IPS DF 4.7 (cell line): ENCODE measurements around the gene MAPKAP1.
A peak's percentile ranks its signal among the peaks of the same experiment; 100 is the strongest.
"Not testable (repeated sequence)": the region's sequence is repeated elsewhere in the genome, so short reads cannot be mapped to it uniquely, and the experiment has no call there.

Experiments used
- DNase-seq: peaks from one replicate; pipeline ENCODE4 v3.0.0-alpha.2; 2013; ENCODE audit warnings: low spot score; ENCODE audit errors: extremely low read depth

Gene MAPKAP1

GRCh38 chr9:125566051-125566450 is 141.0 kb downstream of the MAPKAP1 start:
- not testable (repeated sequence) for DNase-seq

- DNase-seq: no peak
Measured at GRCh38 chr9:125565126-125565525, 141.9 kb downstream of the MAPKAP1 start.

DNA sequence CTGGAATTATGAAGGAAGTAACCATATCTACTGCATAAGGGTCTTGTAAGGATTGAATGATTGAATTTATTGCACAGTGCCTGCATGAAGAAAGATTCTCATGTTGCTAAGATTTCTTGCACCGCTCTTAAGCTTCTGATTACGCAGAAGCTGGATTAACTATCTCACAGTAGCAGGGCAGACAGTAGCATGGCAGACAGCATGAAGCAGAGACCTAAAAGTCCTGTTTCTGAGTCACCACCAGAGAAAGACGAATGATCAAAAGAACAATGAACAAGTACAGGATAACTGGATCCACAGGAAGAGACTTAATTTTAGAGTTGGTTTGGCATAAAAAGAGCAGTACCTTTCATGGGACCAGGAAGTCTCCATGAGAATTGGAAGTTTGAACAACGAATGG is 142.4 kb downstream of the MAPKAP1 start:
- no peak for DNase-seq

- no peak for DNase-seq
Measured at GRCh38 chr9:125561509-125562148, 145.4 kb downstream of the MAPKAP1 start.

GRCh38 chr9:125559894-125560293 is 147.1 kb downstream of the MAPKAP1 start:
- no peak for DNase-seq

GRCh38 chr9:125559194-125559593 is 147.8 kb downstream of the MAPKAP1 start:
- no peak for DNase-seq

GRCh38 chr9:125558453-125559092 is 148.4 kb downstream of the MAPKAP1 start:
- DNase-seq: peak; percentile 36

- no peak for DNase-seq
Measured at GRCh38 chr9:125556046-125556721, 150.8 kb downstream of the MAPKAP1 start.

DNA sequence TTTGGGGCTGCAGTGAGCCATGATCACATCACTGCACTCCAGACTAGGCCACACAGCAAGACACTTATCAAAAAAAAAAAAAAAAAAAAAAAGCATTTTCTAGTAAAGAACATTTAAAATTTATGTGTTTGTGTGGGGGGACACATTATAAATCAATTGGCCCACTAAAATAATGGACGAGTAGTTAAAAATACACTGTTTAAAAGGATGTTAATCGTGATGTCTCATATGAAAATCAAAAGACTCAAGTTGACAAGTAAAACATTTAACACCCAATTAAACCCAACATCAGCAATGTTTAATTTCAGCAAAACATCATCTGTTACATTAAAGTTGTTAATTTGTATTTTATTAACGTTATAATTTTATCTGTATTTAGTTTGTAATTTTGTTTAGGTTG is 152.3 kb downstream of the MAPKAP1 start:
- DNase-seq: no peak

- no peak for DNase-seq
Measured at GRCh38 chr9:125551781-125552180, 155.2 kb downstream of the MAPKAP1 start.

- DNase-seq: no peak
Measured at GRCh38 chr9:125549891-125550885, 156.8 kb downstream of the MAPKAP1 start.

GRCh38 chr9:125549465-125549871 is 157.5 kb downstream of the MAPKAP1 start:
- no peak for DNase-seq

DNA sequence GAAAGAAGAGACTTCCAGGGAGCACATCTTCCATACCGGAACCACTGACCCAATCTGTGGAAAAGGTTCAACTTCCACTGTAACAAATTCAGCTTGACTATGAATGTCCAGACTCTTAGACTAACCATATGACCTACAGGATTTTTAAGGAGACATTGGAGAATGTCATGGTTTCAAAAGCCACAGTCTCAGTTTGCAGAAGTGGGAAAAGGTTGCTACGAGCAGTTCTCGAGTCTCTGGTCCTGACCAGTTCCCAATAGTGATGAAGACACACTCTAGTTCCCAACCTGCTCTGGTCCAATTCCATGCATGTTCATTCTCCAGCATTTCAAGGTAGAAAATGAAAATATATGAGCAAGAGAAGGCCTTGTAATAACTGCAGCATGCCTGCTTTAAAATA is 158.0 kb downstream of the MAPKAP1 start:
- DNase-seq: no peak

- no peak for DNase-seq
Measured at GRCh38 chr9:125548141-125548540, 158.9 kb downstream of the MAPKAP1 start.

- no peak for DNase-seq
Measured at GRCh38 chr9:125547368-125547767, 159.6 kb downstream of the MAPKAP1 start.

- no peak for DNase-seq
Measured at GRCh38 chr9:125545845-125546244, 161.2 kb downstream of the MAPKAP1 start.

DNA sequence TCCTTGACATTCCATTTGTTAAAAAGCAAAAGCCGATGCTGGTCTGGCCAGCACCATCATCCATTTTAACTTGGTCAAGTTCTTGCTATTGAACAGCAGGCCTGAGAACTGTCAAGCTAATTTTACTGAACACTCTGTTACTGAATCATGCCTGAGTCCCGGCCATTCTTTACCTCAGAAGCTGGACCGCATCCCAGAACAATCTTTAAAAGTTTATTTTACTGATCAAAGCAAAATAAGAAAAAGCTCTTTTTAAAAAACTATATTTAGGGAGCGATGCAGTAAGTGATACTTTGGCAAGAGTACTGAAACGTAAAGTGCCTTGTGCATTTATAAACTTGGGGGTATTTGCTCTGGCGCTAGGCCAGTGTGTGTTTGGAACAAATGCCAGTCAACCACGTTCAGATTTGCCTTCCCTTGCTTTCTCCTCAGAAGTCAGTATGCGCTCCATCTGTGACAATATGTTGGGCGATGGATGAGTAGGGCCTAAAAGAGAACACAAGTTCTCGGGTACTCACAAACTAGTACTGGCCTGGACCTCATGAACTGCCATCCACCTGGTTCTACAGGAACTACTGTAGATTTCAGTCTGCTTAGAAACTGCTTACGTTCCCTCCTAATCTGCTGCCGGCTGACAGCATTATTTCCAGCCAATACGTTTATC is 161.9 kb downstream of the MAPKAP1 start:
- DNase-seq: no peak

GRCh38 chr9:125544484-125544883 is 162.5 kb downstream of the MAPKAP1 start:
- no peak for DNase-seq

- DNase-seq: no peak
Measured at GRCh38 chr9:125541840-125542243, 165.2 kb downstream of the MAPKAP1 start.

- DNase-seq: no peak
Measured at GRCh38 chr9:125540497-125540896, 166.5 kb downstream of the MAPKAP1 start.

DNA sequence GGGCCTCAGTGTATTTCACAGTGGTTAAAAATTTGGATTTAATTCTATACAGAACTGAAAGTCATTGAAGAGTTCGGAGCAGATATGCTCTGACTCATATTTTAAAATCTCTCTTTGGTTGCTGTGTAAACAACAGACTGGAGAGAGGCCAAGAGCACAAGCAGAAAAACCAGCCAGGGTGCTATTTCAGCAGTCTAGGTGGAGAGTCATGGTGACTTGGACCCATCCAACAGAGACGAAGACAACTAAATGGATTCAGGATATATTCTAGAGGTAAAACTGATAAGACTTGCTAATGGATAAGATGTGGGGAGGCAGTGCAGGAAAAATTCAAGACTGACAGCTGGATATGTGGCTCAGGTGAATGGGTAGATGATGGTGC is 168.9 kb downstream of the MAPKAP1 start:
- no peak for DNase-seq
